Activated naive CD4-positive, alpha-beta T cell treated with anti-CD3 and anti-CD28 coated beads, Interleukin-2, amount 50 U/mL, for 72 hours (primary cell): ENCODE data around the gene FRMD4A. TPM values are rescaled to one million over a fixed set of nuclear protein-coding genes. Genes with fewer than 3 reads are reported as not detected.

Experiments
- ATAC-seq, 2 donors: fragments of 150-1000 bp; cut with Tn5 transposase; 2 replicates each; pipeline ENCODE4 v1.10.0; 2021; ENCODE audit warnings: mild to moderate bottlenecking in 2 of 2, moderate library complexity in 2 of 2
- DNase-seq, 2 donors: peaks; one replicate each; pipeline ENCODE4 v3.0.0; 2021 to 2022; ENCODE audit warnings: low spot score in 2 of 2
- H3K27ac Mint-ChIP-seq, 2 donors: one replicate each; pipeline ENCODE4 v1.8.0; 2022; ENCODE audit warnings: mild to moderate bottlenecking in 2 of 2, mixed read lengths in 2 of 2
- H3K36me3 Mint-ChIP-seq, 2 donors: one replicate each; pipeline ENCODE4 v1.8.0; 2022; ENCODE audit warnings: mixed read lengths in 2 of 2
- H3K9me3 Mint-ChIP-seq, 2 donors: one replicate each; pipeline ENCODE4 v1.8.0; 2022; ENCODE audit warnings: mixed read lengths in 2 of 2
- total RNA-seq, 2 donors: library from RNA; stranded (reverse); gene quantifications; one replicate each; pipeline ENCODE4 v1.2.3, GENCODE V29; 2022

The FRMD4A gene
- total RNA-seq = under 1 TPM; 0.41 to 0.49 TPM

DNA sequence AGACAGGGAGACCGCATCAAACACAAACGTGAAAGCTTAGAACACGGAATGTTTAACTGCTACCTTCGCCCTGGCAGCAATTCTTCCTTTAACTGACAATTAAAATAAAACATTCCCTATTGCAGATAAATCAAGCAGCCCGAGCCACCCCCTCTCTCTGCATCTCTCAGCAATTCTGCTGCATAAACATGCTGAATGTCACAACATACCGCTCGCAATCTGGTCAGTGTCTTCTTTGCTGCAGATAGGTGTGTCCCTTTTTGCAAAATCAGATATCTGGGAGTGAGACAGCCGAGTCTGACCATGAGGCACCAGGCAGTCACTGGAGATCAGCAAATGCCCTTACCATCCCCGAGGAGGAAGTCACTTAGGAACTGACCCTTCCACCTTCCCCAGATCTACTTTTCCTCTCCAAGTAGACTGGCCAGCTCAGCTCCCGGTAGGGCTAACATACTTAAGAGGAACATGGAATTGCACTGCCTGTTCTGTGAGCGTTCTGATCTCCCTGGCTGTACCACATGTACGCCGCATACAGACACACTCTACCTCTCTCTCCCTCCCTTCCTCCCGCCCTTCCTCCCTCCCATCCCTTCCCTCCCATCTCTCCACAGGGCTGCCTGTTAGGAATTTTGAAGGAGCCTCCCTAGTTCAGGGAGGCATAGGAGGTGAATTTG, at the start of gene FRMD4A:
Gene FRMD4A, minus strand, starts transcription at position 537 of the 674 bp plus-strand sequence.
- DNase-seq (no peak), ATAC-seq (no peak)
- H3K27ac Mint-ChIP-seq = no peak within 1 kb of the TSS
- no peaks in the 10 kb centered on the region for H3K9me3 Mint-ChIP-seq
- H3K36me3 Mint-ChIP-seq = no peaks in the 10 kb centered on the region

GRCh38 chr10:14379556-14380280, 49.0 kb upstream of the FRMD4A start:
- Mint-ChIP-seq H3K36me3 (peaks cover 0 to 6% of the 10 kb centered on the region in 2 donors), H3K9me3 (no peaks in the 10 kb centered on the region)

DNA sequence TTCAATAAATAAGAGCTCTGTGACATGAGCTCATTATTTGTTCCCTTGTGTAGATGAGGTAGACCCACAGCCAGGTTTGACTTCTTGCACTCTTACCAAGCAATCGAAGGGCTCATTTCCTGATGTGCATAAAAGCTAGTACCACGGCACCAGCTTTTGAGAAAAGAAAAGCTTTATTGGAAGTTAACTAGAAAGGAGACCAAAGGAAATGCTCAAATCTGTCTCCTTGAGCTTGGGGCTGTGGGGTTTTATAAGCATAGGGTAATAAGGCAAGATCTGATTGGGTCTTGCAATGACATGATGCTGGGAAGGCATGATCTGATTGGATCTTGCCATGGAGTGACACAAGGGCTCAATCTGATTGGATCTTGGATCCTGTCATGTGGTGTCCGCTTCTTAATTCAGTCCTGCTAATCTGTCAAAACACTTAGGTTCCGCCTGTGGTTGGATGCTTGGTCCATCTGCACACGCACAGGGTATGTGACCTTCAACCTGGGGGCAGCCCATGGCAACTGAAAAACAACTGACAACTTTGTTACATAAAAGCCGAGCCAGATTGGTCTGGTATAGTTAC, 47.8 kb upstream of the FRMD4A start:
- H3K27ac Mint-ChIP-seq = no peak overlapping the region
- no peak for DNase-seq
- H3K36me3 Mint-ChIP-seq = no peaks in the 10 kb centered on the region
- ATAC-seq = no peak
- no peaks in the 10 kb centered on the region for H3K9me3 Mint-ChIP-seq

More at GRCh38 chr10:14379556-14380280, 49.0 kb upstream of the FRMD4A start:
- no peak overlapping the region for H3K27ac Mint-ChIP-seq
- ATAC-seq (no peak), DNase-seq (no peak)

- H3K36me3 Mint-ChIP-seq = no peaks in the 10 kb centered on the region
- DNase-seq = no peak
- H3K27ac Mint-ChIP-seq = no peak overlapping the region
- ATAC-seq = no peak
- no peaks in the 10 kb centered on the region for H3K9me3 Mint-ChIP-seq
Measured at GRCh38 chr10:14377591-14378175, 47.0 kb upstream of the FRMD4A start.

DNA sequence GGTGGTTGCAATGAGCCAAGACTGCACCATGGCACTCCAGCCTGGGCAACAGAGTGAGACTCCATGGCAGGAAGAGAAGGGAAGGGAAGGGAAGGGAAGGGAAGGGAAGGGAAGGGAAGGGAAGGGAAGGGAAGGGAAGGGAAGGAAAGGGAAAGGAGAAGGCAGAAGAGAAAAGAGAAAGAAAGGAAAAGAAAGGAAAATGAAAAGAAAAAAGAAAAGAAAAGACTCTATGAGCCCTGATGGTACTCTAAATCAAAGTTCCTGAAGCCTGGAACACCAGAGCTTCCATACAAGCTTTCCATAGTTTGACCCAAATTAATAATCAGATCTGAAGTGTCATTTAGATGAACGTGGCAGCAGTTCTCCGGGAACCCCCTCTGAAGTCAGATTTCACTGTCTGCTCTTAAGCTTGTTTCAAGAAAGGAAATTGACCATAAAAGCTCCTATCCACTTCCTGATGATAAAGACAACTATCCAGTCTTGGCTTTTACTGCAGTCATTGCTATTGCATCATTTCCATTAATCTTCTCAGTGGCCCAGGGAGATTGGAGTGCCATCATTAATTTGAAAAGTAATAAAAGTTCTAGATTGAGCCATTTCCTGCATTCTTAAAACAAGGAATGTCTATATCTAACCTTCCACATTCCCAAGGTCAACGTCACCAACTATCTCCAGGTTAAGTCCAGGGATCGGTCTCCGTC, 44.2 kb upstream of the FRMD4A start:
- Mint-ChIP-seq H3K9me3 (no peaks in the 10 kb centered on the region), H3K36me3 (no peaks in the 10 kb centered on the region), H3K27ac (no peak overlapping the region)
- no peak for ATAC-seq
- no peak for DNase-seq

DNA sequence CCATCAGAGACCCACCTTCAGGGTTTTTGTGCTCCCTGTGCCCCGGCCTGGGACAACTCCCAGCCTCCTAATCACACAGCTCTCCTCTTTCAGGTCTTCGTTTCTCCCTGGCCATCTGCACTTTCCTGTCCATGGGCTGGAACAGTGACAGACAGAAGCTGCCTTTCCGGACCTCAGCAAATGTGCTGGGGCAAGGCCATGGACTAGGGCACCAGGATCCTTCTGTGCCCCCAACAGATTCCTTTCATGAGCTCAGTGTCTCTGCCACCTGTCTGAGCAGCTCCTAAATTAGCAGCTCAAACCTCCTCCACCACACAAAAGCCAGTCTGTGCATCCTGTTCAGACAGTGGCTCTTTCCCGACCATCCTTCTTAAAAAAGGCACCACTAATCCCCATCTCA, 41.9 kb upstream of the FRMD4A start:
- Mint-ChIP-seq H3K27ac (no peak overlapping the region), H3K9me3 (no peaks in the 10 kb centered on the region), H3K36me3 (no peaks in the 10 kb centered on the region)
- no peak for ATAC-seq
- no peak for DNase-seq

DNA sequence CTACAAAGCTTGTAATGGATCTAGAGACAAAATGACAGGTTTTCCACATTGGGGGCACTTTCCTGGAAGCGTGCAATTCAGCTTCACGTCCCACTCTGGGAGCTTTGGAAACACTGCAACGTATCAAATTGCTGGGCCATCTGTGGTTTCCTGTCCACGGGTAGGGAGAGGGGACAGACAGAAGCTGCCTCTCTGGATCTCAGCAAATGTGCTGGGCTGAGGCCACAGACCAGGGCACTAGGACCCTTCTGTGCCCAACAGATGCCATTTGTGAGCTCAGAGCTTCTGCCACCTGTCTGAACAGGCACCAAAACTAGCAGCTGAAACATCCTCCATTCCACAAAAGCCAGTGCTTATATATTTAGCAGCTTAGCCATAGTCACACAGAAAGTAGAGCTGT, 40.9 kb upstream of the FRMD4A start:
- no peak for ATAC-seq
- no peak overlapping the region for H3K27ac Mint-ChIP-seq
- no peaks in the 10 kb centered on the region for H3K9me3 Mint-ChIP-seq
- no peaks in the 10 kb centered on the region for H3K36me3 Mint-ChIP-seq
- DNase-seq = no peak

DNA sequence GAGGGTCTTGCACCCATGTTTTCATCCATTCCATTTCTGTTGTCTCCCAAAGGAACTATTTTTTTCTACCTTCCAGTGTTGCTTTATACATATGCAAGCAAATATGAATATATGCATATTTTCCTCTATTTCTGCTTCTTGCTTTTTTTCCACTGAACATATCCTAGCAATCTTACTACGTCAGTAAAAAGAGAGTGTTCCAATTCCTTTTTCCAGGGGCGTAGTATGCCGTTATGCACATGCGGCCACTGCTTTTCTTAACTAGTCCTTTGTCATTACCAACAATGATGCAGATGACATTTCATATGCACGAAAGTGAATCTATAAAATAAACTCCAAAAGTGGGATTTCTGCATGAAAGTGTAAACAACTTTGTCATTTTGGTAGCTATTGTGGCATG, 40.2 kb upstream of the FRMD4A start:
- no peak overlapping the region for H3K27ac Mint-ChIP-seq
- no peaks in the 10 kb centered on the region for H3K9me3 Mint-ChIP-seq
- H3K36me3 Mint-ChIP-seq = no peaks in the 10 kb centered on the region
- no peak for DNase-seq
- no peak for ATAC-seq

GRCh38 chr10:14369906-14370305, 39.2 kb upstream of the FRMD4A start:
- no peaks in the 10 kb centered on the region for H3K9me3 Mint-ChIP-seq
- H3K27ac Mint-ChIP-seq = no peak overlapping the region
- no peak for DNase-seq
- ATAC-seq = no peak
- no peaks in the 10 kb centered on the region for H3K36me3 Mint-ChIP-seq

- Mint-ChIP-seq H3K36me3 (no peaks in the 10 kb centered on the region), H3K27ac (no peak overlapping the region), H3K9me3 (no peaks in the 10 kb centered on the region)
- DNase-seq = no peak
- ATAC-seq = no peak
Measured at GRCh38 chr10:14366760-14367159, 36.0 kb upstream of the FRMD4A start.

- ATAC-seq (no peak), DNase-seq (no peak)
- Mint-ChIP-seq H3K36me3 (no peaks in the 10 kb centered on the region), H3K27ac (no peak overlapping the region), H3K9me3 (no peaks in the 10 kb centered on the region)
Measured at GRCh38 chr10:14365266-14365665, 34.5 kb upstream of the FRMD4A start.

DNA sequence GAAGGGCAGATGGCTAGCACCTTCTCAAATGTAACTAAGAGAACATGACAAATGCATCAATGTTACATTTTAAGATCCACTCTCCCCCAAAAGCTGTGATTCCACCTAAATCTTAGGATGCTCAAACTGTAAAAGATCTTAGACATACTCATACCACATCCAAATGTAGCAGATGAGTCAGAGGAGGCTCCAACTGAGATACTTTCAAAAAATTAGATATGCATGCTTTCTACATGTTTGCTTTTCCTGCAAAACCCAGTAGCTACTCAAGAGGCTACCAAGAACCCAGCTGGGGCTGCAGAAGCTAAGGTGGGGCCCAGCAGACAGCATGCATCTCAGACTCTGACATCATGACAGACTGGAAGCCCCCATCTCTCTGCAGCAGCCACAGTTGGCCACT, 31.4 kb upstream of the FRMD4A start:
- H3K9me3 Mint-ChIP-seq = no peaks in the 10 kb centered on the region
- H3K27ac Mint-ChIP-seq = no peak overlapping the region
- no peak for DNase-seq
- H3K36me3 Mint-ChIP-seq = no peaks in the 10 kb centered on the region
- no peak for ATAC-seq

DNA sequence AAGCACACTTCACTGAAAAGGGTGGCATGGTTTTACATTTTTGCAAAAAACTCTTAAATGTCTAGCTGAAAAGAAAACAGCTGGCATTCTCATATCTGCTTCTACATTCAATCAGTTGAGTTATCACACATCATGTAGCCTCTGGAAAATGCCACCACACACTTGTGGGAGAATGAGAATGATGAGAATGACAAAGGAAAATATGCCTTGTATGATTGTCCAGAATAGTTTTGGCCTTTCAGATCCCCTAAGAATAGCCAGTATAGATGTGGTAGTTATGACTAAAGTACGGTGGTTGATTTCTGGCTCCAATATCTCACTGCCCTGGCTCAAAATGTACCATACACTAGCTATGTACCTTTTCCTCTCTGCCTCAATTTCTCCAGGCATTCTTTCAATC, 30.2 kb upstream of the FRMD4A start:
- Mint-ChIP-seq H3K36me3 (no peaks in the 10 kb centered on the region), H3K27ac (no peak overlapping the region), H3K9me3 (no peaks in the 10 kb centered on the region)
- DNase-seq = no peak
- no peak for ATAC-seq

- ATAC-seq (no peak), DNase-seq (no peak)
- Mint-ChIP-seq H3K9me3 (no peaks in the 10 kb centered on the region), H3K36me3 (no peaks in the 10 kb centered on the region), H3K27ac (no peak overlapping the region)
Measured at GRCh38 chr10:14360515-14360914, 29.8 kb upstream of the FRMD4A start.

- Mint-ChIP-seq H3K9me3 (peaks cover 0 to 7% of the 10 kb centered on the region in 2 donors), H3K27ac (no peak overlapping the region), H3K36me3 (no peaks in the 10 kb centered on the region)
- DNase-seq (no peak), ATAC-seq (no peak)
Measured at GRCh38 chr10:14358886-14359573, 28.3 kb upstream of the FRMD4A start.

DNA sequence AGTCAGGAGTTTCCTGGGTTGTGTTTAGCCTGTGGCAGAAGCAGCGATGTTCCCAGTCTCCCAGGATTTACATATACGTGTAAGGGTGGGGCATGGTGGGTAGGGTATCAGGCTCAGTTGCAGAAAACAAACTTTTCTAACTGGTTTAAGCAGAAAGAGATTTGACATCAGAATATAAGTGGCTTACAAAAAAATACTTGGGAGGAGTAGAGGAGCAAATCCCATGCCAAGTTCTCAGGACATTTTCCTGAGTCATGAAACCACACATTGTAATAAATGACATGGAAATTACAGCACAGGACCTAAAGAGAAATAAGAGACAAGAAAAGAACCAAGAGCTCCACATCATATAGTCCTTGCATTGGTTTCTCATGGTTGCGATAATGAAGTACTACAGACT, 26.2 kb upstream of the FRMD4A start:
- no peak for ATAC-seq
- peaks cover 0 to 7% of the 10 kb centered on the region in 2 donors for H3K9me3 Mint-ChIP-seq
- H3K27ac Mint-ChIP-seq = no peak overlapping the region
- H3K36me3 Mint-ChIP-seq = no peaks in the 10 kb centered on the region
- DNase-seq = no peak
